Measurements from ENCODE around the gene RIPPLY1.
"Not testable (repeated sequence)": the region's sequence is repeated elsewhere in the genome, so short reads cannot be mapped to it uniquely, and the experiment has no call there.

The RIPPLY1 gene

GRCh38 chrX:106894978-106895452 is 8.1 kb downstream of the RIPPLY1 start:
- DNase-seq (ENCODE audit: low read depth), result peak; percentile 71
- TF ChIP-seq CTCF (conservative IDR thresholded peaks at IDR 0.05; ENCODE audit: low read depth, low read length), result no peak

GRCh38 chrX:106894392-106894909 is 8.7 kb downstream of the RIPPLY1 start:
- no peak for DNase-seq (ENCODE audit: low read depth)
- H3K4me3 ChIP-seq (ENCODE audit: low read length), result no peak overlapping the region
- peak; percentile 92 for TF ChIP-seq CTCF (conservative IDR thresholded peaks at IDR 0.05; ENCODE audit: low read depth, low read length)

More at GRCh38 chrX:106894978-106895452, 8.1 kb downstream of the RIPPLY1 start:
- H3K4me3 ChIP-seq (ENCODE audit: low read length), result no peak overlapping the region

GRCh38 chrX:106891762-106892460 is 11.2 kb downstream of the RIPPLY1 start:
- DNase-seq (ENCODE audit: low read depth), result no peak
- H3K4me3 ChIP-seq (ENCODE audit: low read length), result no peak overlapping the region
- TF ChIP-seq CTCF (conservative IDR thresholded peaks at IDR 0.05; ENCODE audit: low read depth, low read length), result no peak

GRCh38 chrX:106889468-106889867 is 13.7 kb downstream of the RIPPLY1 start:
- no peak for DNase-seq (ENCODE audit: low read depth)
- H3K4me3 ChIP-seq (ENCODE audit: low read length), result no peak overlapping the region
- no peak for TF ChIP-seq CTCF (conservative IDR thresholded peaks at IDR 0.05; ENCODE audit: low read depth, low read length)

- no peak for TF ChIP-seq CTCF (conservative IDR thresholded peaks at IDR 0.05; ENCODE audit: low read depth, low read length)
- H3K4me3 ChIP-seq (ENCODE audit: low read length), result no peak overlapping the region
- no peak for DNase-seq (ENCODE audit: low read depth)
These were observed 28.0 kb downstream of the RIPPLY1 start for GRCh38 chrX:106875151-106875550.

- no peak overlapping the region for H3K4me3 ChIP-seq (ENCODE audit: low read length)
- no peak for DNase-seq (ENCODE audit: low read depth)
- TF ChIP-seq CTCF (conservative IDR thresholded peaks at IDR 0.05; ENCODE audit: low read depth, low read length), result peak; percentile 63
These were observed 29.1 kb downstream of the RIPPLY1 start for GRCh38 chrX:106874075-106874474.

GRCh38 chrX:106872796-106873195 is 30.3 kb downstream of the RIPPLY1 start:
- not testable (repeated sequence) for DNase-seq (ENCODE audit: low read depth); H3K4me3 ChIP-seq (ENCODE audit: low read length)

All from retinal pigment epithelial cell (primary cell).